Measurements from ENCODE around the gene DLG5. TPM values are rescaled to one million over a fixed set of nuclear protein-coding genes. Genes with fewer than 3 reads are reported as not detected.

Gene DLG5
- total RNA-seq, 1 experiment from 2014 or later = 69.7 TPM

DNA sequence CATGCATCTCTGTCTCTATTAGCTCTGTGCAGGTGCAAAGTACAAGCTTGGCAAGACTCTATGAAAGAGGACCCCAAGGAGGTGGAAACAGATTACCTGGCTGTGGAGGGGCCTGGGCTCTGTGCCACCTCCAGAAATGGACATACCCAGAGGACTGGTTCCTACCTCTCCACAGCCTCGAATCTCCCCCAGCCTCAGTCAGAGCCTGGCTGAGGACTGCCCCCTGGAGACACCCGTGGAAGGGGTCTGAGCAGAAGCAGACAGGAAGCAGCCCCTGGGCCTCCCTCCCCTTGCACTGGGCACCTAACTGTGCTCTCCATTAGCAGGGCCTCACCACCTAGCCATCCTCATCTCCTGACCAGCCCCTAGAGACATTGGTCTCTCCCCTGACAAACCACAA lies 92.0 kb downstream of the DLG5 start:
- H3K27ac Mint-ChIP-seq (ENCODE audit: unreplicated experiment) = no peak overlapping the region
- H3K4me3 Mint-ChIP-seq (ENCODE audit: unreplicated experiment) = no peak overlapping the region
- Histone ChIP-seq H3K9me3 (no peaks in the 10 kb centered on the region), H3K4me3 (ENCODE audit: low read depth, low read length) (no peak overlapping the region), H3K36me3 (ENCODE audit: control insufficient read depth, insufficient read depth, low read length) (peaks cover 8% of the 10 kb centered on the region), H3K27me3 (replicated peaks; ENCODE audit: control insufficient read depth, insufficient read depth, low read length) (no peaks in the 10 kb centered on the region), H3K4me1 (no peaks in the 10 kb centered on the region)
- POLR2A ChIA-PET = no interaction called here
- H3K36me3 Mint-ChIP-seq (ENCODE audit: insufficient read depth, unreplicated experiment) = peaks cover 69% of the 10 kb centered on the region
- H3K4me1 Mint-ChIP-seq (ENCODE audit: low read depth, unreplicated experiment) = no peaks in the 10 kb centered on the region
- intact Hi-C loops (cut with micrococcal nuclease; ENCODE audit: unreplicated experiment) = no loop called here
- TF ChIP-seq, protein P1, sequence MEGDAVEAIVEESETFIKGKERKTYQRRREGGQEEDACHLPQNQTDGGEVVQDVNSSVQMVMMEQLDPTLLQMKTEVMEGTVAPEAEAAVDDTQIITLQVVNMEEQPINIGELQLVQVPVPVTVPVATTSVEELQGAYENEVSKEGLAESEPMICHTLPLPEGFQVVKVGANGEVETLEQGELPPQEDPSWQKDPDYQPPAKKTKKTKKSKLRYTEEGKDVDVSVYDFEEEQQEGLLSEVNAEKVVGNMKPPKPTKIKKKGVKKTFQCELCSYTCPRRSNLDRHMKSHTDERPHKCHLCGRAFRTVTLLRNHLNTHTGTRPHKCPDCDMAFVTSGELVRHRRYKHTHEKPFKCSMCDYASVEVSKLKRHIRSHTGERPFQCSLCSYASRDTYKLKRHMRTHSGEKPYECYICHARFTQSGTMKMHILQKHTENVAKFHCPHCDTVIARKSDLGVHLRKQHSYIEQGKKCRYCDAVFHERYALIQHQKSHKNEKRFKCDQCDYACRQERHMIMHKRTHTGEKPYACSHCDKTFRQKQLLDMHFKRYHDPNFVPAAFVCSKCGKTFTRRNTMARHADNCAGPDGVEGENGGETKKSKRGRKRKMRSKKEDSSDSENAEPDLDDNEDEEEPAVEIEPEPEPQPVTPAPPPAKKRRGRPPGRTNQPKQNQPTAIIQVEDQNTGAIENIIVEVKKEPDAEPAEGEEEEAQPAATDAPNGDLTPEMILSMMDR (IDR thresholded peaks at IDR 0.05; ENCODE audit: insufficient read depth in 1 of 2, low read depth in 1 of 2, low read length in 1 of 2, severe bottlenecking in 1 of 2, unreplicated experiment in 1 of 2) = no peak
- CTCF ChIA-PET = no interaction called here
- DNase-seq = no peak
- no peaks in the 10 kb centered on the region for H3K9me3 Mint-ChIP-seq (ENCODE audit: unreplicated experiment)
- no TSS peak for BruUV-seq (replicated peaks)
- H3K27me3 Mint-ChIP-seq (ENCODE audit: insufficient read depth, unreplicated experiment) = no peaks in the 10 kb centered on the region

DNA sequence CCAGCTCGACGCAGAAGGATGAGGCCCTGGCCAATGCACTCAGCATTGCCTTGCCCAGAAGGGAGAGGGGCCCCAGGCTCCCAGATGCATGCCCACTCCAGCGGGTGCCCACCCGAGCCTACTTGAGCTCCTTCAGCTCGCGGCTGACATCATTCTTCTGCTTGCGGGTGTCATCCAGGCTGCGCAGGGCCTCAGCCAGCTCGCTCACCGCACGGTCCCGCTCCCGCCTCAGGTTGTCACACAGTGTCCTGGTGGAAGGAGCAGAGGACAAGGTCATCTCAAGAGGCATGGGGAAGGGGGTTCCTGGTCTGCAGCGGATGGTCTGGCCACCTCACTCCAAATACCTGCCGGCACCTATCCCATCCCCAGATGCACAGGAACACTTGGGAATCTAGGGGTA lies 92.8 kb downstream of the DLG5 start:
- H3K4me1 ChIP-seq = no peaks in the 10 kb centered on the region
- no peaks in the 10 kb centered on the region for H3K4me1 Mint-ChIP-seq (ENCODE audit: low read depth, unreplicated experiment)
- no peaks in the 10 kb centered on the region for H3K27me3 ChIP-seq (replicated peaks; ENCODE audit: control insufficient read depth, insufficient read depth, low read length)
- ChIA-PET CTCF (no interaction called here), POLR2A (no interaction called here)
- DNase-seq = no peak
- H3K36me3 ChIP-seq (ENCODE audit: control insufficient read depth, insufficient read depth, low read length) = peaks cover 9% of the 10 kb centered on the region
- TF ChIP-seq, protein P1 (IDR thresholded peaks at IDR 0.05; ENCODE audit: insufficient read depth in 1 of 2, low read depth in 1 of 2, low read length in 1 of 2, severe bottlenecking in 1 of 2, unreplicated experiment in 1 of 2) = no peak
- no peak overlapping the region for H3K4me3 Mint-ChIP-seq (ENCODE audit: unreplicated experiment)
- no TSS peak for BruUV-seq (replicated peaks)
- H3K27me3 Mint-ChIP-seq (ENCODE audit: insufficient read depth, unreplicated experiment) = no peaks in the 10 kb centered on the region
- H3K9me3 ChIP-seq = no peaks in the 10 kb centered on the region
- intact Hi-C loops (cut with micrococcal nuclease; ENCODE audit: unreplicated experiment) = no loop called here
- H3K27ac Mint-ChIP-seq (ENCODE audit: unreplicated experiment) = no peak overlapping the region
- peaks cover 69% of the 10 kb centered on the region for H3K36me3 Mint-ChIP-seq (ENCODE audit: insufficient read depth, unreplicated experiment)
- no peaks in the 10 kb centered on the region for H3K9me3 Mint-ChIP-seq (ENCODE audit: unreplicated experiment)
- H3K4me3 ChIP-seq (ENCODE audit: low read depth, low read length) = no peak overlapping the region

DNA sequence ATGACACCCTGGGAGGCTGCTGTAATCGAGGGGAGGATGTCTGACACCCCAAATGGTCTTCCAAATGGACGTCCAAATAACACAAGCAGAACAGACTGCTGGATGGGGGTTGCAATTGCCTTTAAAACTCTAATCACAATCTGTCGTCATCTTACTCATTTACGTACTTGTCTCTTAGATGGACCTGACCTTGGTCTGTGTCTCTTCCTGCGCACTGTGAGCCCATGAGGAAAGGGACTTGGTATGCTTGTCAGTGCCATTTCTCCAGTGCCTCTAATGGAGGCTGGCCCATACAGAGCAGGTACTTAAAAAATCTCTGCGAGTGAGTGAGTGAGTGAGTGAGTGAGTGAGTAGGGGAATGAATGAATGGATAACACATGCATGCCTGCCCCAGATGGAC lies 93.3 kb downstream of the DLG5 start:
- Mint-ChIP-seq H3K36me3 (ENCODE audit: insufficient read depth, unreplicated experiment) (peaks cover 71% of the 10 kb centered on the region), H3K27me3 (ENCODE audit: insufficient read depth, unreplicated experiment) (no peaks in the 10 kb centered on the region), H3K4me1 (ENCODE audit: low read depth, unreplicated experiment) (no peaks in the 10 kb centered on the region), H3K27ac (ENCODE audit: unreplicated experiment) (no peak overlapping the region), H3K4me3 (ENCODE audit: unreplicated experiment) (no peak overlapping the region), H3K9me3 (ENCODE audit: unreplicated experiment) (no peaks in the 10 kb centered on the region)
- no peak overlapping the region for H3K4me3 ChIP-seq (ENCODE audit: low read depth, low read length)
- TF ChIP-seq, protein P1 (IDR thresholded peaks at IDR 0.05; ENCODE audit: insufficient read depth in 1 of 2, low read depth in 1 of 2, low read length in 1 of 2, severe bottlenecking in 1 of 2, unreplicated experiment in 1 of 2) = no peak
- CTCF ChIA-PET = no interaction called here
- H3K4me1 ChIP-seq = no peaks in the 10 kb centered on the region
- no TSS peak for BruUV-seq (replicated peaks)
- no peaks in the 10 kb centered on the region for H3K9me3 ChIP-seq
- H3K36me3 ChIP-seq (ENCODE audit: control insufficient read depth, insufficient read depth, low read length) = peaks cover 9% of the 10 kb centered on the region
- H3K27me3 ChIP-seq (replicated peaks; ENCODE audit: control insufficient read depth, insufficient read depth, low read length) = no peaks in the 10 kb centered on the region
- no peak for DNase-seq
- intact Hi-C loops (cut with micrococcal nuclease; ENCODE audit: unreplicated experiment) = no loop called here
- POLR2A ChIA-PET = no interaction called here

Data from Caco-2 (cell line).